Right lung (tissue), 5 donors: ENCODE results near the gene TBX3. TPM values are rescaled to one million over a fixed set of nuclear protein-coding genes. Genes with fewer than 3 reads are reported as not detected.

Source experiments
- DNase-seq, 2 donors: peaks; one replicate each; pipeline ENCODE4 v3.0.0-alpha.2; 2013
- polyA plus RNA-seq, 5 donors: library from polyadenylated mRNA; unstranded; fragments of 120-200 nt; gene quantifications; one replicate each; pipeline versions ENCODE4 v1.2.1 to v1.2.3, GENCODE V29; 2013; ENCODE audit warnings: inconsistent platforms in 1 of 5, low replicate concordance in 1 of 5; ENCODE audit not compliant: insufficient read length in 5 of 5, insufficient read depth in 1 of 5

The TBX3 gene
- polyA plus RNA-seq, 5 donors = 77.7 to 119 (median 99.3) TPM

DNA sequence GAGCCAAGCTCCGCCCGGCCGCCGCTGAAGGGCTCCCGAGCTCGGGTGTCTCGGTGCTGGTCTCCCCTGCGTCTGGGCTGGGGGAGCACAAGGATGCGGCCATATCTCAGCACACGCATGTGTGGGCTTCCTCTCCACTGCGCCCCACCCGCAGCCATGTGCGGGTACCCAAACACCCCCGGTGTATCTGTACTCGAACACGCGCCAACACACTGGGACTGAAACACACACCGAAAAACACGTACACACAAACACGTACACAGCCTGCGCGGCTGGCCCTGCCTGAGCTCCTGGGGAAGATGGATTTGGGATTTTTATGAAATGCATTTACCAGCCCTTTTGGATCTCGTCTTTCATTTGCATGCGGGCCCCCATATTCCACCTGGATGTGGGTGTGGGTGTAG is 897 bp upstream of the TBX3 start:
- no peak for DNase-seq

DNA sequence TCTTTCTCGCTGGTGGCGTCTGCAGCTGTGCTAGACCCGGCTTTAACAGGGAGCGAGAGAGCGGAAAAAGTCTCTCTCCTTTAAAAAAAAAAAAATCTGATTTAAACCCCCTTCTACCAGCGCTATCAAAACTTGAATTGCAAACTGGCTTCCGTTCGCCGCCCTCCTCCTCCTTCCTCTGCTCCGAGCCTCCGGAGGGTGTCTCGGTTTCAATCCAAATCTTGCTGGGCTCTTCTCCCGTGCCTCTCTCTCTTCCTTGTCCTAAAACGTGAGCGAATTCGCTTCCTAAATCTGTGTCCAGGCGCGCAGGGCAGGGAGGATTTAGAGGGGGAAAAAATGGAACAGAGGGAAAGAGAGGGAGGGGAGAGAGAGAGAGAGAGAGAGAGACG is 272 bp downstream of the TBX3 start:
- DNase-seq = no peak

DNA sequence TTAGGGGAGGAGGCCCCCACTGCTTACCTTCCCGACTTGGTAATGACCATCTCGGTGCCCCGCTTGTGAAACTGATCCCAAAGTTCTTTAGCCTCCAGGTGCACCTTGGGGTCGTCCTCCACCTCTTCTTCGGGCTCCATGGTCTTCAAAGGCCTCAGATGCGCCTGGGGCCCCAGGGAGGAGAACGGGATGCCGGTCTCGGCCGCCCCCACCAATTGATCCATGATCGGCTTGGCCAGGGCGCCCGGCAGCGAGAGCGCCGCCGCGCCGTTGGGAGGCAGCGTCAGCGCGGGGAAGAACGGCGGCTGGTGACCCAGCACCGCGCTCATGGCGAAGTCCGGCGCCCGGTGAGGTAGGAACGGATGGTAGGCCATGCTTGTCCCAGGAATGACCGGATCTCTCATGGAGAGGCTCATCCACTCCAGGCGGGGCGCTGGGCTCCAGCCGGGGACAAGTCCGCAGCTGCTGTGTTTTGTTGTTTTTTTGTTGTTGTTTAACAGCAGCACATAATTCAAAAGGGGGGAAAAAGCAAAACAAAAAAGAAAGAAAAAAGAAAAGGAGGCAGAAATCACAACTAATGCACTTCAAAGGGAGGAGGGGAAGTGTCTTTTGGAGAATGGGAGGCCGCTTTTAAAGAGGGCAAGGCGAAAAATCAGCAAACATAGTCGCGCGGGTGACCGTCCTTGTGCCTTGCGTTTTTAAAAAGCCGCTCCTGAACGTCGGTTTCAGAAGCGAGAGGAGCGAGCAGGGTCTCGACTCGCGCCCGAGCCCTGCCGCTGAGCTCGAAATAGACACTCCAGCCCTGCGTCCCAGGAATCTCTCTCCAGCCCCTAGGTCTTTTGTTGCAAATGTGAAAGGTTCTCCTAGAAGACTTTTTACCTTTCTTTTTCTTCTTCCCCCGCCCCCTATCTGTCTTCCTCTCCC is 928 bp downstream of the TBX3 start:
- DNase-seq = no peak

DNA sequence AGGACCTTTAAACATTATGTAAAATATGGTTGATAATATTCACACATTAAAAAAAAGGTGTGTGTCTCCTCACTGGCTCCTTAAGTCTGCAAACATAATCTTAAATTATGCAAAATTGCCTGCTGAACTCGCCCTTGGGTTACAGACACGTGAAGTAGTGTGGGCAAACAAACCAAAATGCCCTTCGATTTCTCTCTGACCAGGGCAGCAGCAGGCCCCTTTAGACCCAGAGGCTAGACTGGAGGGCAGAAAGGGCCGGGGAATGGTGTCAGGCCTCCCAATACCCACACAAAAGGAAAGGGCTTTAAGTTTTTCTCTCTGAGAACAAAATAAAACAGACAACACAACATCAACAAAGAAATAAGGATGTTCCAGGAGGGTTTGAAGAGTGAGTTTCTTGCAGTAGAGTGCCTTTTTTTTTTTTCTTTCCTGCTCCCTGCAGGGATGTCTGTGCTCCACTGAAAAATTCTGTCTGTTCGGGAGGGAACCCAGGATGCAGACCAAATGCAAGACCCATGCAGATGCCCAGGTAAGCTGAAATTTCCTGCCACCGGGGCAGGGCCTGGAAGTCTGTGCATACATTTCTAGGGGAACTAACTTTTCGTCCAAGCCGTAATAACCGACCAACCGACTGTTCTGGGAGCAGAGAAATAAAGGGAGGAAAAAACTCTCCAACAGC is 1.7 kb downstream of the TBX3 start:
- no peak for DNase-seq

DNA sequence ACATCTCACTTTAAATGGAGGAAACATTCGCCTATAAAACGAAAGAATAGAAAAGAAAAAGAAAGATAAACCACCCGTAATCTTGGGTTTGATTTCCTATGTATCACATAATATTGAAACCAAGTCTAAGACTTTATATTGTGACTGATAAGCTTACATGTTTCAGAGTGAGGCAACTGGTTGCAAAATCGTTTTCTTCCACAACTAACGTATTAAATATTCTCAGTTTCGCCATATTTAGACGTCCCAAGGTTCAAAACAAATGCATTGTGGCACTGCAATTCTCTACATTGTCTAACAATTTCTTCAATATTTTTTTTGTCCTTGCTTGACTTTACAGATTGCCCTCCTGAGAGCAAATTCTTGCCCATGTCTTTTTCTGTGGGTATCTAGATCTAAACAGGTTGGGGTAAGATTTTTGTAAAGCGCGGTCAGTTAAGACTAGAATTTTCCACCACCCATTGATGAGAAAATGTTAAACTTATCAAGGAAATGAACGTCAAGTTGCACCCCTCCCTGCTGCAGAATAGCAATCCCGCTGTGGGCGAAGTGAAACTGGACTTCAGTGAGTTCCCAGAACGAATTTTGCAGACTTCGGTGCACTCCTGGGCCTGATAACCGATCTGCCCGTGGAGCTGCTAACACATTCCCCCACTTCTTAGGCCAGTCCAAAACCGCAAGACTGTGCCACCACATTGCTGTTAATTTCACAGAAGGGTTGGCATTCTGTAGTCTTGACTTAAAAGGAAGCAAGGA is 2.7 kb downstream of the TBX3 start:
- no peak for DNase-seq

DNA sequence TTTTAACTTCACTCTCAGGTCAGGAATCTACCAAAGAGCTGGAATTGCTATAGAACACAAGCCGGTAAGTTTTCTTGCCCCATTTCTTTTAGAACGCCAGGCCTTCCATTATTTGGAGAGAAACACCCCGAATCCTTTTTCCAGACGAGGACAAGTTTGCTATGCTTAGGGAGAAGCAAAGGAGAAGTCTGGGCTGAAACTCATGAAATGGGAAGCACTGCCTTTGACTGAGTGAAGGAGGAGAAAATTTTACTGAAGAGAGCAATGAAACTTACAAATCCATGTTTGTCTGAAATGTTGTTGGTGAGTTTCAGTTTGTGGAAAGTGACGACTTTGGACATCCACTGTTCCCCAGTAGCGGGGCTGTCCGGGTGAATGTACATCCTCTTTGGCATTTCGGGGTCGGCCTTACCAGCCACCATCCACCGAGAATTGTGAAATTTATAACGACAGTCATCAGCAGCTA is 3.3 kb downstream of the TBX3 start:
- DNase-seq = no peak

DNA sequence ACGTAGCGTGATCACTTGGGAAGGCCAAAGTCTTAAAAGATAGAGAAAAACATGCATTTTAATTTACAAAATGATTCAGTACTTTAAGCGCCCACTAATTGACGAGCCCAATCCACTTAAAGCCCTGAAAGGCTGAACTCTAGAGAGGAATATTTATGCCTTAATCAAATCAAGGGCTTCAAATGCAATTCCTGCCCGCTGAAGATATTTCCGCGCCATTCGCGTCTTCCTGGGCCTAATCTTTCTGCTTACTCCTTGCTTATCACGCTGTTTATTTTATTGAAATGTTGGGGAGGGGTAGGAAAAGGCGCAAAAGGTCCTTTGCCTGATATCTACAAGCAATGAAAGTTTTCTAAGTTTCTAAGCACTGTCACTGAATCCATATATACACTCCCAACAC is 4.0 kb downstream of the TBX3 start:
- DNase-seq = no peak

DNA sequence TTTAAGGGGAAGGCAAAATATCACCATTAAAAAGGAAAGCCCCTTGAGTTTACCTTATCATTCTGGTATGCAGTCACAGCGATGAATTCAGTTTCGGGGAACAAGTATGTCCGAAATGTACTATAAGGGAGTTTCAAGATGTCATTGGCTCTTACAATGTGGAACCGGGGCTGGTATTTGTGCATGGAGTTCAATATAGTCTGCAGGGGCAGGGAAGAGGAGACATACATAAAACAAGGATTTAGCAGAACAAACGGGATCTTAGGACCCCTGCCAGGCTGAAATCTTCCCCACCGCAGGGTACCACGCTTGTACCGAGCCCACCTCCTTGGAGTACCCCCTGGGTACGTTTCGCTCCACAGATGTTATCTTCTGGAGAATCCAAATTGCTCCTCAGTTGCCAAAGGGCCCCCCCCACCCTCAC is 4.5 kb downstream of the TBX3 start:
- DNase-seq = no peak

DNA sequence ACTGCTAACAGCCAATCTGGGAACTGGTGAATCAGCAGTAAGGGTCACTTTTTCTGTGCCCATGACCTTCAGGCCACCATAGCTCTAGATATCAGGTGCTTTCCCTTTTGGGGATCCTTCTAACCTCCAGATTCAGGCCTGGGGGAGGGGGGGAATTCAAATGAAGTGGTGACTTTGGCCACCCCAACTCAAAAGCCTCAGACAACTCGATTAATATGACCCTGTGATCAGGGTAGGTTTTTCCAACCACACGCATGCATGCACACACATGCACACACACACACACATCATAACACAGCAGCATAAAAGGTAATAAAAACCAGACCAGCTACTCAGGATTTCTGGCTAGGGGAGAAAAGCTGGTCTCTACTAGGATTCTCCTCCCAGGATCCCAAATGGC is 5.3 kb downstream of the TBX3 start:
- no peak for DNase-seq

DNA sequence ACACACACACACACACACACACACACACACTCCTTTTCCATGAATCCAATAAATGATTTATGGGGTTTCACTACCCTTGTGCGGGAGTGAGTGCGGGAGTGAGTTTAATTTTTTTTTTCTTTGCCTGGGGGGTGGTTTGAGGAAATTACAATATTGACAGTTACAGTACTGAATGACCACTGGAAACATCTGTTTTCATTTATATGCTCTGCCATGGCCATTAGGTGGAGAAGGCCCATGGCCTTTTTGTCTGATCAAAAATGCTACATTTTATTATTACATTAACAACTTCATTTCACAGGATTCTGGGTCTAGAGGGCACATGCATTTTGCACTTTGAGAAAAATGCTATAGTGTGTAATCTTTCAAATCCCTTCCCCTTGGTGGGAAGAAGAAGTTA is 5.9 kb downstream of the TBX3 start:
- no peak for DNase-seq

DNA sequence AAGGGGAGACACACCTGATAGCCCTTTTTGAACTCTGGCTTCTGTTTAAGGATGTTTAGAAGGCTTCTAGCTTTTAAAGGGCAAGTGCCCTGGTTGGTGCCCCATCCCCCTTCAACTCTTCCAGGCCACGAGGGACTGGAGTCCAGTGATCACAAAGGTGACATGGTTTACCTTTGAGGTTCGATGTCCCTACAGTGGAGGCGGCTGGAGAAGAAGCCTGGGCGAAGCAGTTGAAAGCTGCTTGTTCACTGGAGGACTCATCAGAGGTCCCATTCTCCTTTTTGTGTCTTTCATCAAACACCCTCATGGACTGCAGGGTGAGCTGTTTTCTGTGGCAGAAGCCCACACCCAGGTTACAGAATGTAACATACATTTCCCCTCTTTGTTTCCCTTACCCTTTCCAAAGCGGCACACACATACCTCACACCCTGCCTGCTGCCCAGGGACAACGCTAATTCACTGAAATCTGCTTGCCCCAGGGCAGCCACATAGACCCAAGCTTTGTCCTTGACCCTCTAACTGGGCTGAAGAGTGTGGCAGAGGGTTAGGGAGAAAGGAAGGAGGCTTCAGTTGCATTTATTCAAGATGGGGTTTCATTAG is 7.7 kb downstream of the TBX3 start:
- DNase-seq = no peak

DNA sequence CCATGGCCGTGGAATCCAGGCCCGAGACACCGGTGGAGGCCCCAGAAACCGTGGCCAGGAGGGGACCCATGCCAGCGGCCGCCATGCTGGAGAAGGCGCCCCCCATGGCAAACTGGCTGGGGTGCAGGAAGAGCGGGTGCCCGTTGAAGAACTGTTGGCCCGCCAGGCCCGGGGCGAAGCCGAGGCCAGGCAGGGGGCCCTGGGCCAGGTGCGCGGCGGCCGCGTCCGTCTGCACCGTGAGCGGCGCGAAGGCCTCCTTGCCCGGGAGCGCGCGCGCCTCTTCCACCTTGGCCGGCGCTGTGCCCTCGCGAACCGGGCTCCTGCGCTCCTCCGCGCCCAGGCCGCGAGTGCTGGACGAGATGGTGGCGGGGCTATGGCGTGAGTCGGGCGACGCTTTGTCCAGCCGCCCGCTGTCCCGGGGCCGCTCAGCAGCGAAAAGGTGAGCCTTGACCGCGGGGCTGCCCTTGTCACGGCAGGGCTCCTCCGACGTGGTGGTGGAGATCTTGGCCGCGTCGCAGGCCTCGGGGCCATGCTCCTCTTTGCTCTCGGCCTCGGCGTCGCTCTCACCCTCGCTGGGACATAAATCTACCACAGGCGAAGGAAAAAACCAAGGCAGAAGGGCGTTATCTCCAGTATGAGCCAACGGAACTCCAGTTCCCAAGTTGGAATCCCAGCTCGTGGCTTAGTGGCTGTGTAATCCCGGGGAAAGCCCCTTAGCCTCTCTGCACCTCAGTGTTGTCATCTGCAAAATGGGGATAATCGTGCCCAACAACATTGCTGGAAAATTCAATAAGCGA is 9.5 kb downstream of the TBX3 start:
- no peak for DNase-seq

DNA sequence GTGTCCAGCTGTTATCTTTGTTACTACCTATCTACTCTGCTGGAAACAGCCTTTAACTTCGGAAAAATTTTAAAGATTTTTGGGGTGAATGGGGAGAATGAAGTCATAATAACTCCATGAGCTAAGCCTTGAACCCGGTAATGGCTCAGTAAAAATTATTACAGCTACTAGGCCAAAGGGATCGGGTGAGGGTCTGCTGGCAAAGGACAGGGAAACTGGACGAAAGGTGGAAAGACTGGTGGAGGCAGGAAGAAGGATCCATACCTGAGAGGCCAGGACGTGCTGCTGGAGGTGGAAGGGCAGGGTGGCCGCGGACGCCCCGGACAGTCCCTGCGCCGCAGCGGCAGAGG is 10.1 kb downstream of the TBX3 start:
- DNase-seq = no peak

DNA sequence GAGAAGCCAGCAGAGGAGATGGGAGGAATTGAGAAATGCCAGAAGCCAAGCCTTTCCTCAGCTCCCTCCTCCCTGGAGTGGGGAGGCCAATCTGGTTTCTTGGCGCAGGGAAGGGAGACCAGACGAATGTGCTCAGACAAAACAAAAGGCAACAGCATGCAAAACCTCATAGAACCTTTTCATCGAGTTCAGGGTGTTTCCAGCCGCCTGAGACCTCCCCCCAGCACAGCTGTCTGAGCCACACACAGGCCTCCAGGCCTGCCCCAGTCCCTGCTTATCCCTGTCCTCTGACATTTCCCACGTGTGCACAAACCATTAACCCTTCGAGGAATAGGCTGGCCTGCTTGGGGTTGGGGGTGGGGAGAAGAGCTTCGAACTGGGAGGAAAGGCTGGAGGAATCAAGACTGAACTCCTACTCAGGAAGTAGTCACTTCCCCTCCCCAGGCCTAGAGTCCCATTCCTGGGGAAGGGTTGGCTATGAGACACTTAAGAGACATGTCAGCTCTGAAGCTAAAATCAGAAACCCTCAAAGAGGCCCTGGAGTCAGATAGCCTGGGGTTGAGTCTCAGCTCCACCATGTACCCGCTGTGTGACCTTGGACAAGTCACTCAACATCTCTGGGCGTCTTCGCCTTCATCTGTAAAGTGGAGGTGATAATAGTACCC is 10.7 kb downstream of the TBX3 start:
- DNase-seq = peak in 1 of 2 donors; percentile 88

DNA sequence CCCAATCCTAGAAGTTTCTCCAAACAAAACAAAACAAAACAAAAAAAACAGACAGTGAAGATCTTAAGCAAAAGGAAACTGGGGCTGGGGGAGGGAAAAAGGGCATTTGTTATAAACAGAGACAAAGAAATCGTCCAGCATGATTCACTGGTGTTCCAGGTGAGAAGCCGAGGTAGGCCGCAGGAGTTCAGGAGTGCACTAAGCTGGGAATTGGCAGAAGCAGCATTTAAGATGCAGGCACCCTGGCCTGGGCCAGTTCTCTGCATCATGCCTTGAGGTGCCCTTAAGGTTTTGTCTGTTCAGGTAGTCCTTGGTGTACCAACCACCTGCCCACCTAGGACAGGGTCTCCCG is 11.2 kb downstream of the TBX3 start:
- no peak for DNase-seq

DNA sequence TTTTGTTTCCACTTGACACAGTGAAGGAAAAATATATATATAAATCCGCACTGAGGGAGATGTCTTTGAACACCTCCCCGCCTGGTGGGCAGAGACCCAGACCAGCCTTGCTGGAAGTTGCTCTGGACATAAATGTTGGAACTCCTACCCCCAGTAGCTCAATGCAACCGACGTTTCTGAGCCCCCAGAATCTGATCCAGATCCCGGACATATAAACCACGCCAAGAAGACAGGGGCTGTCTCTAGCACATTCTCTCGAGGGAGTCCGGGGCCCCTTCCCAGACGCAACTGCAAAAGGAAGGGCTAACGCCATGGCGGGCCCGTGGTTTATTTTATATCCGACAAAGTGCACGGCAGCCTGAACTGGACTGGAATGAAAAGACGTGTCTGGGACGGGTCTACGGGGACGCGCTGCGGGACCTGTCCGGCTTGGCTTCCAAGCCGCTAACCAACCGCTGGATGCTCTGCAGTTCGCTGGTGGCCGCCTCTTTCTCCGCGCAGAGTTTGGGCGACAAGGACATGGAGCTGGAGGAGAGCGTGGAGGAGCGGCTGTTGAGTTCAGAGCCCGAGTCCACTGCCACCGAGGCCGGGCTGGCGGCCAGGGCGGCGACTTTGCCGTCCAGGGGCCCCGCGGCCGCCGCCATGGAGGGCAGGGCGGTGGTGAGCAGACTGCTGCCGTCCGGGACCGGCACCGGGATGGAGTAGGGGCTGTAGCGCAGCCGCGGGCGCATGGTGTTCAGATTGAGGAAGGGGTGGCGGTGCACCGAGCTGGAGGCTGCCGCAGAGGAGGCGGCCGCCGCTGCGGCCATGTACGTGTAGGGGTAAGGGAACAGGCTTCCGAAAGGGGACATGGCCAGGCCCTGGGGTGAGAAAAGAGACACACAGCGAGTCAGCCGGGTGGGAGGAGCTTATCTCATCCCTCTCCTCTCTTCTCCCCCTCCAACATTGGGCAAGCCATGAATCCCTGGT is 12.2 kb downstream of the TBX3 start:
- DNase-seq = no peak

DNA sequence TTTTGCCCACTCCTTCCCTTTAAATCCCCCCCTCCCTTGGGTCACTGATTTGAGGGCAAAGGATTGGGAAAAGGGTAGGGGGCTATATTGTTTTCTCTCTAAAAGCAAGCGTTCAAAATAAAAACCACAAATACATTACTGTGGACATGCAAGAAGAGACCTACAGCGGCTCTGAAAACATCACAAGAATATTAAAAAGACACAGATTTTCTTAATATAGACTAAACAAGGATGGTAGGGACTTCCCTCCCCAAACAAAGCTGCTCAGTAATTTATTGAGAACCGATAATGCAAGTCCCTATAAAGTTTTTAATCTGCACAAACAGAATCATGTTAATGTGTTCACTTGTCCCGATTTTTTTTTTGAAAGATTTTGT is 12.9 kb downstream of the TBX3 start:
- DNase-seq = no peak

DNA sequence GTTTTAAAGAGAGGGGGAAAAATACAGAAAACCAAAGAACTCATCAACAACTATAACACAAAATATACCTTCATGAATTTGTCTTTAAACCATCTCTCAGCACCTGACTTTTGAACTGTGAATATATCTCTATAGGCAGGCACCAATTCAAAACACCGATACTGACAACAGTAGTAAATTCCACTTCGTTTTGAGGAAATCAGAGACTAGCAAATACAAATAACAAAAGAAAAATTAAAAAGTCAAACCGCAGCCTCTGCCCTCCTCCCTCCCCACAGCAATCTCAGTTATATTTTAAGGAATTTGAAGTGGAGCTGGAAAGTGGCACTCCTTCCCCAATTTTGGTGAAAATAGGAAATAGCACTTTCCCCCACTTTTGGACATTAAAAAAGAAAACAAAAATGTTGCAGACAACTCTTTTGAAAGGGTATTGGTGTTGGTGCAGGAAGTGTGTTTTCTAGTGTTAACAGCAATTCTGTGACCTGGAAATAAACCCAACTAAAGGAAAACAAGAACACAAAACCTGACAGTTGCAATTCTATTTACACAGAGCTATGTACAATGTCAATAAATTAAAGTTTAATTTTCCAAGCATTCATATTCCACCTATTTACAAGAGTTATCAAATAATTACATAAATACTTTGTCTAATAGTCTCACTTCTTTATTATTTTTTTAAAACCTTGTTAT is 13.5 kb downstream of the TBX3 start:
- DNase-seq = no peak
